SK-N-SH (cell line): ENCODE measurements around the gene NIPAL1. TPM values are rescaled to one million over a fixed set of nuclear protein-coding genes. Genes with fewer than 3 reads are reported as not detected.

Source experiments
- CTCF ChIA-PET: fragments of 300-600, 350-600 bp; formaldehyde crosslinking; extraction: SDS; loops from one replicate; lab custom pipeline; 2021; lab: Yijun Ruan, JAX
- POLR2A ChIA-PET: fragments of 350-600 bp; sonication (Branson Sonifier 250); formaldehyde crosslinking; extraction: SDS; loops from one replicate; lab custom pipeline; 2020; ENCODE audit warnings: antibody characterized with exemption, inconsistent platforms; lab: Yijun Ruan, JAX
- DNase-seq: peaks from one replicate; pipeline ENCODE4 v3.0.0; 2012
- H2AFZ ChIP-seq: fragments of 200-600 bp; sonication (generic); 2 replicates; pipeline ENCODE4 v1.8.1; 2016; ENCODE audit warnings: antibody characterized with exemption, mild to moderate bottlenecking, low read depth
- H3F3A ChIP-seq: fragments of 200-600 bp; sonication (generic); replicated peaks from 2 replicates; pipeline ENCODE3; 2016; ENCODE audit warnings: antibody characterized with exemption, mild to moderate bottlenecking; ENCODE audit not compliant: insufficient read depth
- H3K27ac ChIP-seq, 2 experiments: fragments of 200-500 bp in 1 of 2; fragments of 200-600 bp in 1 of 2; sonication (Bioruptor generic) in 1 of 2; sonication (generic), shearing (Covaris generic) in 1 of 2; 2 replicates each; pipeline versions ENCODE4 v1.5.1 to v1.6.1; 2014 to 2016; ENCODE audit warnings: low read depth in 2 of 2, inconsistent platforms in 1 of 2, low read length in 1 of 2, mild to moderate bottlenecking in 1 of 2, mixed read lengths in 1 of 2
- H3K27me3 ChIP-seq: fragments of 200-600 bp; sonication (generic), shearing (Covaris generic); 2 replicates; pipeline ENCODE4 v1.6.1; 2016; ENCODE audit warnings: mixed run types; ENCODE audit not compliant: insufficient read depth
- H3K36me3 ChIP-seq, 2 experiments: fragments of 200-500 bp in 1 of 2; fragments of 200-600 bp in 1 of 2; sonication (Bioruptor generic) in 1 of 2; sonication (generic) in 1 of 2; replicated peaks in 1 of 2; 2 replicates each; pipeline versions ENCODE3 to v1.5.1; 2014 to 2016; ENCODE audit warnings: low read length in 1 of 2, mild to moderate bottlenecking in 1 of 2; ENCODE audit not compliant: insufficient read depth in 2 of 2, control insufficient read depth in 1 of 2
- H3K4me1 ChIP-seq, 2 experiments: fragments of 200-500 bp in 1 of 2; fragments of 200-600 bp in 1 of 2; sonication (Bioruptor generic) in 1 of 2; sonication (generic), shearing (Covaris generic) in 1 of 2; 2 replicates each; pipeline versions ENCODE4 v1.5.1 to v1.6.1; 2014 to 2016; ENCODE audit warnings: low read depth in 1 of 2, low read length in 1 of 2, mixed run types in 1 of 2; ENCODE audit not compliant: insufficient read depth in 2 of 2, control insufficient read depth in 1 of 2
- H3K4me2 ChIP-seq: fragments of 200-600 bp; sonication (generic), shearing (Covaris generic); 2 replicates; pipeline ENCODE4 v1.6.1; 2017; ENCODE audit warnings: mixed run types
- H3K4me3 ChIP-seq, 2 experiments: fragments of 200-500 bp in 1 of 2; fragments of 200-600 bp in 1 of 2; sonication (Bioruptor generic) in 1 of 2; sonication (generic), shearing (Covaris generic) in 1 of 2; 2 replicates each; pipeline versions ENCODE4 v1.5.1 to v1.8.1; 2014 to 2016; ENCODE audit warnings: low read depth in 2 of 2, inconsistent platforms in 1 of 2, low read length in 1 of 2, mild to moderate bottlenecking in 1 of 2, mixed read lengths in 1 of 2, moderate library complexity in 1 of 2
- H3K79me2 ChIP-seq: fragments of 200-600 bp; sonication (generic); 2 replicates; pipeline ENCODE4 v1.8.1; 2017; ENCODE audit warnings: mild to moderate bottlenecking; ENCODE audit not compliant: insufficient read depth
- H3K9ac ChIP-seq: fragments of 200-600 bp; sonication (generic); 2 replicates; pipeline ENCODE4 v1.6.1; 2017; ENCODE audit warnings: mixed run types
- H3K9me2 ChIP-seq: fragments of 200-600 bp; sonication (generic); 2 replicates; pipeline ENCODE4 v1.6.1; 2017; ENCODE audit warnings: mixed run types
- H3K9me3 ChIP-seq: fragments of 200-600 bp; sonication (generic); 2 replicates; pipeline ENCODE4 v1.6.1; 2017; ENCODE audit warnings: mixed run types, mild to moderate bottlenecking, moderate library complexity
- H4K20me1 ChIP-seq: fragments of 200-600 bp; sonication (generic); 2 replicates; pipeline ENCODE4 v1.6.1; 2017; ENCODE audit warnings: mild to moderate bottlenecking, mixed run types; ENCODE audit not compliant: insufficient read depth
- CHD2 ChIP-seq: fragments of 150-350 bp; IDR thresholded peaks from 2 replicates; pipeline ENCODE4 v1.6.1; 2018; ENCODE audit warnings: low read length; ENCODE audit not compliant: partially characterized antibody
- FOXJ3 ChIP-seq: sonication (generic); formaldehyde crosslinking; IDR thresholded peaks from 2 replicates; pipeline ENCODE4 v1.5.1; 2020; ENCODE audit warnings: mild to moderate bottlenecking, missing genetic modification reagents
- FOXM1 ChIP-seq: IDR thresholded peaks from 2 replicates; pipeline ENCODE4 v1.4.0; 2012; ENCODE audit warnings: low read depth, mild to moderate bottlenecking
- IRF3 ChIP-seq: fragments of 150-350 bp; IDR thresholded peaks from 2 replicates; pipeline ENCODE4 v1.6.1; 2016; ENCODE audit warnings: mild to moderate bottlenecking, low read depth, low read length
- MAX ChIP-seq: IDR thresholded peaks from 2 replicates; pipeline ENCODE4 v1.4.0; 2012; ENCODE audit warnings: low read depth
- NFIC ChIP-seq: IDR thresholded peaks from 2 replicates; pipeline ENCODE4 v1.4.0; 2012; ENCODE audit warnings: borderline replicate concordance
- NRF1 ChIP-seq: IDR thresholded peaks from 2 replicates; pipeline ENCODE4 v1.6.1; 2012; ENCODE audit warnings: low read depth, mild to moderate bottlenecking, low read length
- POLR2AphosphoS5 ChIP-seq: IDR thresholded peaks from 2 replicates; pipeline ENCODE4 v1.6.1; 2012; ENCODE audit warnings: low read depth, low read length
- RAD21 ChIP-seq: IDR thresholded peaks from 2 replicates; pipeline ENCODE4 v1.6.1; 2012; ENCODE audit warnings: mild to moderate bottlenecking, low read length
- RCOR1 ChIP-seq: fragments of 150-350 bp; IDR thresholded peaks from 2 replicates; pipeline ENCODE4 v1.6.1; 2017; ENCODE audit warnings: antibody characterized with exemption, low read length
- RFX5 ChIP-seq: IDR thresholded peaks from 2 replicates; pipeline ENCODE4 v1.6.1; 2012; ENCODE audit warnings: mild to moderate bottlenecking, improper control_type of control experiment, low read length
- TAF1 ChIP-seq: IDR thresholded peaks from 2 replicates; pipeline ENCODE4 v1.6.1; 2012; ENCODE audit warnings: low read depth, mild to moderate bottlenecking, low read length, moderate library complexity, borderline replicate concordance
- TCF12 ChIP-seq: IDR thresholded peaks from 2 replicates; pipeline ENCODE4 v1.4.0; 2012
- ZBTB33 ChIP-seq: IDR thresholded peaks from 2 replicates; pipeline ENCODE4 v1.4.0; 2012; ENCODE audit warnings: low read depth, borderline replicate concordance
- WGBS: methylation state at CpG from one replicate; pipeline ENCODE4 v1.1.6; 2017; ENCODE audit warnings: low lambda C conversion rate; 5-methylcytosine and 5-hydroxymethylcytosine counted together
- polyA plus RNA-seq, 3 experiments: library from polyadenylated mRNA; depleted of rRNA; stranded (reverse); fragments of >200 nt; gene quantifications; 2 replicates each; pipeline ENCODE4 v1.2.3, GENCODE V29; 2012

The NIPAL1 gene
- polyA plus RNA-seq, 1 of the 3 experiments (the other 2 are of a cell fraction), result 1.8 TPM

- TF ChIP-seq ZBTB33 (no peak), IRF3 (no peak), TCF12 (no peak)
Observed at GRCh38 chr4:48011722-48012121, 4.8 kb upstream of the NIPAL1 start (continued).

- Histone ChIP-seq H4K20me1 (no peaks in the 10 kb centered on the region), H3K9me2 (no peaks in the 10 kb centered on the region), H3K4me1 (peaks cover 0 to 10% of the 10 kb centered on the region in 2 experiments; a peak in 1 of 4 replicates), H3K27me3 (no peaks in the 10 kb centered on the region), H2AFZ (no peak overlapping the region), H3K79me2 (no peaks in the 10 kb centered on the region), H3K36me3 (no peaks in the 10 kb centered on the region), H3F3A (peaks cover under 1% of the 10 kb centered on the region), H3K27ac (no peak overlapping the region), H3K9ac (no peak overlapping the region), H3K4me3 (no peak overlapping the region), H3K4me2 (no peak overlapping the region), H3K9me3 (no peaks in the 10 kb centered on the region)
- 31% methylated on average over 3 of the region's 3 CpGs for WGBS
- CTCF ChIA-PET, result no interaction called here
- POLR2A ChIA-PET, result no interaction called here
- TF ChIP-seq TAF1 (no peak), FOXM1 (no peak), CHD2 (no peak), ZBTB33 (no peak), NFIC (no peak), NRF1 (no peak), FOXJ3 (CRISPR knock-in tag) (no peak), RAD21 (no peak), RCOR1 (no peak), RFX5 (no peak), POLR2AphosphoS5 (no peak), MAX (no peak)
- no peak for DNase-seq
Observed at GRCh38 chr4:48012824-48013223, 3.7 kb upstream of the NIPAL1 start.
